ENCODE data around the gene RAPGEF2. TPM values are rescaled to one million over a fixed set of nuclear protein-coding genes. Genes with fewer than 3 reads are reported as not detected.
"Not testable (repeated sequence)": the region's sequence is repeated elsewhere in the genome, so short reads cannot be mapped to it uniquely, and the experiment has no call there.

RAPGEF2 gene
- total and polyA plus RNA-seq, 2 experiments from 2014 or later = 8.4 to 79.3 TPM

DNA sequence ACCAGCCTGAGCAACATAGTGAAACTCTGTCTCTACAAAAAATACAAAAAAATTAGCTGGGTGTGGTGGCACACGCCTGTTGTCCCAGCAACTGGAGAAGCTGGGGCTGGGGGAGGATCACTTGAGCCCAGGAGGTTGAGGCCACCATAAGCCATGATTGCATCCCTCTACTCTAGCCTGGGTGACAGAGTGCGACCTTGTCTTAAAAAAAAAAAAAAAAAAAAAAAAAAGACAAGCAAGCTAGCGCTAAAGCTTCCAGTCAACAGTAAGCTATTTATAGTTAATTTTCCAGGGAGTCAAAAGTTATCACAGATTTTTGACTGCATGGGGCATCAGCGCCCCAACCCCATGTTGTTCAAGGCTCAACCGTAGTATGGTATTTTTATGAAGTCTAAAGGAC lies 273.4 kb downstream of the RAPGEF2 start:
- 98% methylated on average over 5 of the region's 5 CpGs for WGBS (ENCODE audit: low lambda C conversion rate, missing lambda C conversion rate)
- Histone ChIP-seq H3K27ac (no peak overlapping the region), H4K20me1 (ENCODE audit: insufficient read depth, poor library complexity, severe bottlenecking) (no peaks in the 10 kb centered on the region), H3K9me2 (replicated peaks; ENCODE audit: insufficient read depth) (no peaks in the 10 kb centered on the region), H3K27me3 (no peaks in the 10 kb centered on the region), H3K4me1 (ENCODE audit: insufficient read depth) (no peaks in the 10 kb centered on the region), H3K4me2 (no peak overlapping the region), H2AFZ (no peak overlapping the region), H3K9me3 (ENCODE audit: low read depth) (no peaks in the 10 kb centered on the region), H3K4me3 (no peak overlapping the region), H3K36me3 (replicated peaks; ENCODE audit: insufficient read depth, low read depth) (no peaks in the 10 kb centered on the region), H3K79me2 (no peaks in the 10 kb centered on the region)
- TF ChIP-seq EZH2 (IDR thresholded peaks at IDR 0.05; ENCODE audit: borderline replicate concordance) (no peak), EZH2phosphoT487 (IDR thresholded peaks at IDR 0.05; ENCODE audit: low read depth, severe bottlenecking, unreplicated experiment) (no peak), CTCF (IDR thresholded peaks at IDR 0.05; ENCODE audit: poor library complexity) (no peak)
- no peak for DNase-seq (ENCODE audit: low spot score)

DNA sequence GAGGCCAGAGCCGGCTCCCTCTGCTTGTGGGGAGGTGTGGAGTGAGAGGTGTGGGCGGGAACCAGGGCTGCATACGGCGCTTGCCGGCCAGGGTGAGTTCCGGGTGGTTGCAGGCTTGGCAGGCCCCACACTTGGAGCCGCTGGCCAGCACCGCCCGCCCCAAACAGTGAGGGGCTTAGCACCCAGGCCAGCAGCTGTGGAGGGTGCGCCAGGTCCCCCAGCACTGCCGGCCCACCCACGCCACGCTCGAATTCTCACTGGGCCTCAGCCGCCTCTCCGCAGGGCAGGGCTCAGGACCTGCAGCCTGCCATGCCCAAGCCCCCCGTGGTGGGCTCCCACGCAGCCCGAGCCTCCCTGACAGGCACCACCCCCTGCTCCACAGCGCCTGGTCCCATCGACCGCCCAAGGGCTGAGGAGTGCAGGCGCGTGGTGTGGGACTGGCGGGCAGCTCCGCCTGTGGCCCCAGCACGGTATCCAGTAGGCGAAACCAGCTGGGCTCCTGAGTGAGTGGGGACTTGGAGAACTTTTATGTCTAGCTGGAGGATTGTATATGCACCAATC lies 275.3 kb downstream of the RAPGEF2 start:
- WGBS (ENCODE audit: low lambda C conversion rate, missing lambda C conversion rate) = 98% methylated on average over 17 of the region's 28 CpGs
- Histone ChIP-seq H3K9me3 (ENCODE audit: low read depth) (no peaks in the 10 kb centered on the region), H3K4me3 (no peak overlapping the region), H3K79me2 (no peaks in the 10 kb centered on the region), H3K27me3 (no peaks in the 10 kb centered on the region), H4K20me1 (ENCODE audit: insufficient read depth, poor library complexity, severe bottlenecking) (no peaks in the 10 kb centered on the region), H3K27ac (no peak overlapping the region), H3K4me2 (no peak overlapping the region), H3K4me1 (ENCODE audit: insufficient read depth) (no peaks in the 10 kb centered on the region), H3K9me2 (replicated peaks; ENCODE audit: insufficient read depth) (no peaks in the 10 kb centered on the region), H2AFZ (no peak overlapping the region), H3K36me3 (replicated peaks; ENCODE audit: insufficient read depth, low read depth) (no peaks in the 10 kb centered on the region)
- TF ChIP-seq CTCF (IDR thresholded peaks at IDR 0.05; ENCODE audit: poor library complexity) = no peak
- TF ChIP-seq EZH2phosphoT487 (IDR thresholded peaks at IDR 0.05; ENCODE audit: low read depth, severe bottlenecking, unreplicated experiment) = no peak
- TF ChIP-seq EZH2 (IDR thresholded peaks at IDR 0.05; ENCODE audit: borderline replicate concordance) = no peak
- no peak for DNase-seq (ENCODE audit: low spot score)

GRCh38 chr4:159379064-159379463 lies 276.2 kb downstream of the RAPGEF2 start:
- H3K79me2 ChIP-seq; H3K27ac ChIP-seq; H3K4me1 ChIP-seq (ENCODE audit: insufficient read depth); H3K4me2 ChIP-seq; H3K9me2 ChIP-seq (replicated peaks; ENCODE audit: insufficient read depth); H2AFZ ChIP-seq; H3K36me3 ChIP-seq (replicated peaks; ENCODE audit: insufficient read depth, low read depth); H3K27me3 ChIP-seq; H4K20me1 ChIP-seq (ENCODE audit: insufficient read depth, poor library complexity, severe bottlenecking); H3K9me3 ChIP-seq (ENCODE audit: low read depth); DNase-seq (ENCODE audit: low spot score); H3K4me3 ChIP-seq: not testable (repeated sequence)
- WGBS (ENCODE audit: low lambda C conversion rate, missing lambda C conversion rate) = 90% methylated on average over 10 of the region's 10 CpGs

GRCh38 chr4:159379836-159380235 lies 277.0 kb downstream of the RAPGEF2 start:
- no peak for DNase-seq (ENCODE audit: low spot score)
- no peaks in the 10 kb centered on the region for H3K36me3 ChIP-seq (replicated peaks; ENCODE audit: insufficient read depth, low read depth)
- H3K27me3 ChIP-seq = no peaks in the 10 kb centered on the region
- H3K9me3 ChIP-seq (ENCODE audit: low read depth) = no peaks in the 10 kb centered on the region
- H2AFZ ChIP-seq = no peak overlapping the region
- no peak overlapping the region for H3K27ac ChIP-seq
- H3K79me2 ChIP-seq = no peaks in the 10 kb centered on the region
- no peak overlapping the region for H3K4me3 ChIP-seq
- H3K4me1 ChIP-seq (ENCODE audit: insufficient read depth) = no peaks in the 10 kb centered on the region
- H4K20me1 ChIP-seq (ENCODE audit: insufficient read depth, poor library complexity, severe bottlenecking) = no peaks in the 10 kb centered on the region
- TF ChIP-seq CTCF (IDR thresholded peaks at IDR 0.05; ENCODE audit: poor library complexity) (no peak), EZH2phosphoT487 (IDR thresholded peaks at IDR 0.05; ENCODE audit: low read depth, severe bottlenecking, unreplicated experiment) (no peak), EZH2 (IDR thresholded peaks at IDR 0.05; ENCODE audit: borderline replicate concordance) (no peak)
- 85% methylated on average over 2 of the region's 2 CpGs for WGBS (ENCODE audit: low lambda C conversion rate, missing lambda C conversion rate)
- H3K9me2 ChIP-seq (replicated peaks; ENCODE audit: insufficient read depth) = no peaks in the 10 kb centered on the region
- no peak overlapping the region for H3K4me2 ChIP-seq

Measured in hepatocyte (in vitro differentiated cells).